K562 (cell line): Measurements from ENCODE around the gene CMIP. TPM values are rescaled to one million over a fixed set of nuclear protein-coding genes. Genes with fewer than 3 reads are reported as not detected.
A peak's percentile ranks its signal among the peaks of the same experiment; 100 is the strongest.

ENCODE experiments used
- BDP1 ChIP-seq: IDR thresholded peaks from 3 replicates; pipeline ENCODE4 v1.6.1; 2011; ENCODE audit not compliant: insufficient read length, insufficient read depth
- CBFB ChIP-seq: sonication (generic); formaldehyde crosslinking; IDR thresholded peaks from 2 replicates; pipeline ENCODE4 v1.4.0; 2020; ENCODE audit warnings: mild to moderate bottlenecking, missing genetic modification reagents
- LEF1 ChIP-seq: fragments of 450-650 bp; IDR thresholded peaks from 2 replicates; pipeline ENCODE4 v1.6.1; 2016; ENCODE audit warnings: mild to moderate bottlenecking
- MEIS2 ChIP-seq: fragments of 450-650 bp; IDR thresholded peaks from 2 replicates; pipeline ENCODE4 v1.6.1; 2014; ENCODE audit warnings: mild to moderate bottlenecking; ENCODE audit not compliant: partially characterized antibody
- MTA1 ChIP-seq: fragments of 450-650 bp; IDR thresholded peaks from 2 replicates; pipeline ENCODE4 v1.6.1; 2017; ENCODE audit warnings: borderline replicate concordance
- MXI1 ChIP-seq: IDR thresholded peaks from 2 replicates; pipeline ENCODE4 v1.6.1; 2011; ENCODE audit warnings: low read depth, mild to moderate bottlenecking, improper control_type of control experiment, low read length
- SRSF9 ChIP-seq: fragments of 200-400 bp; formaldehyde crosslinking; IDR thresholded peaks from 2 replicates; pipeline ENCODE4 v1.6.1; 2017; ENCODE audit warnings: low read depth, low read length, borderline replicate concordance
- TRIM28 ChIP-seq: fragments of 450-650 bp; IDR thresholded peaks from 2 replicates; pipeline ENCODE4 v1.6.1; 2017
- ZNF41 ChIP-seq: fragments of 250-450 bp; sonication (Bioruptor Pico); conservative IDR thresholded peaks from 2 replicates; pipeline ENCODE4 v1.4.0; 2020; ENCODE audit warnings: mild to moderate bottlenecking
- ZNF518B ChIP-seq: fragments of 250-450 bp; sonication (Bioruptor Pico); IDR thresholded peaks from 2 replicates; pipeline ENCODE4 v1.5.0; 2021; ENCODE audit warnings: mild to moderate bottlenecking, moderate library complexity
- ZNF695 ChIP-seq: fragments of 450-650 bp; formaldehyde crosslinking; IDR thresholded peaks from 2 replicates; pipeline ENCODE4 v1.4.0; 2020; ENCODE audit warnings: mild to moderate bottlenecking, moderate library complexity
- ZNF778 ChIP-seq: fragments of 450-650 bp; formaldehyde crosslinking; IDR thresholded peaks from 2 replicates; pipeline ENCODE4 v1.4.0; 2020; ENCODE audit warnings: mild to moderate bottlenecking, moderate library complexity
- polyA plus RNA-seq, 8 experiments: library from polyadenylated mRNA; depleted of rRNA in 4 of 8; stranded (reverse) in 5 of 8; unstranded in 3 of 8; fragments of >200 nt; fragmentation: Nextera tagmentation in 2 of 8; fragmentation: Illumina TruSeq in 1 of 8; extraction: Ambion mirVana in 2 of 8; extraction: Trizol in 1 of 8; gene quantifications; 2 replicates each; pipeline versions ENCODE4 v1.2.1 to v1.2.3, GENCODE V29; 2011 to 2014; ENCODE audit warnings: inconsistent platforms in 1 of 8, missing spikeins in 1 of 8
- total RNA-seq, 7 experiments: library from RNA; depleted of rRNA in 6 of 7; stranded (reverse); fragments of >200 nt in 6 of 7; fragmentation: Illumina TruSeq in 2 of 7; extraction: Trizol in 2 of 7; gene quantifications; 2 replicates each; pipeline versions ENCODE4 v1.2.1 to v1.2.3, GENCODE V29; 2011 to 2021; ENCODE audit warnings: low replicate concordance in 1 of 7
- TF ChIP-seq, protein P1 (sequence below): fragments of 200-800 bp; sonication (Bioruptor generic); IDR thresholded peaks from 2 replicates; pipeline ENCODE4 v1.6.1; 2017; ENCODE audit warnings: missing genetic modification characterization, missing compliant biosample characterization
- TF ChIP-seq, protein P2 (sequence below): IDR thresholded peaks from 2 replicates; pipeline ENCODE4 v1.6.1; 2016; ENCODE audit warnings: missing genetic modification characterization, missing compliant biosample characterization

The CMIP gene
- total and polyA plus RNA-seq, 9 of the 15 experiments (the other 6 are each of a cell fraction or from before 2014, with no cell fraction given) = 0.94 to 82.5 (median 10.3) TPM

DNA sequence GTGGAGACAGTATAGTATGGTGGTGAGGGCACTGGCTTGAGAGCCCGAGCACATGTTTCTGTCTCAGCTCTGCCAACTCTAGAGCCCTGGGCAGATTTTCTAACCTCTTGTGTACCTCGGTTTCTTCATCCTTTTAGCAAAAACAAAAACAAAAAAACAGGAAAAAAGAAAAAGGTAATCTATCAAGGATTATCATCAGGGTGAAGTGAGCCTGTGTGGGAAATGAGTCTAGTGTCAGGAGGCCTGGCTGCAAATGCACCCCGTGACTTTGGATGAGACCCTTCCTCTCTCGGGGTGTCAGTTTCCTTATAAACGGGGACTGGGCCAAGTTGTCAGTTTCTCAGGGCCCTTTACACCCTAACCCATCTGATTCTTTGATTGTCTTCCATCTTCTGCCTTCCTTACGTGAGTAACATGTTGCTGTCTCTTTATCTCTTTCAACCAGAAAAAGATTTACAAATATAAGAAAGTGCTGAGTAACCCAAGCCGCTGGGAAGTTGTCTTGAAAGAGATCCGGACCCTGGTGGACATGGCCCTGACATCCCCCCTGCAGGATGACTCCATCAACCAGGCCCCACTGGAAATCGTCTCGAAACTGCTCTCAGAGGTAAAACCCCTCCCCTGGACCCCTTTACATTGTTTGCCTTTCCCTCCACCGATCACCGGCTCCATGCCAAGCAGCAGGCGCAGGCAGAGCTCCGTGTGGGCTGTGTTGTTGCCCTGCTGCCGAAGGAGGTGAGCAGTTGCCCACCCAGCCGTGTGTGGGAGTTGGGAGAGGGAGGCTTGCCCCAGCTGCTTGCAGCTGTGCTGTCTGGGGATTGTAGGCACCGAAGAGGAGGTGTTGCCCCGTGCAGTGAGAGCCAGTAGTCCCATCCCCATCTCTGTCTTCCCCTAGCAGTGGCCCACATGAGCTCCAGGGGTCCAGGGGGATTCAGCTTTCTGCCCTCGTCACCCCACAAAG lies 207.4 kb downstream of the CMIP start (continued):
- TF ChIP-seq, protein P1, sequence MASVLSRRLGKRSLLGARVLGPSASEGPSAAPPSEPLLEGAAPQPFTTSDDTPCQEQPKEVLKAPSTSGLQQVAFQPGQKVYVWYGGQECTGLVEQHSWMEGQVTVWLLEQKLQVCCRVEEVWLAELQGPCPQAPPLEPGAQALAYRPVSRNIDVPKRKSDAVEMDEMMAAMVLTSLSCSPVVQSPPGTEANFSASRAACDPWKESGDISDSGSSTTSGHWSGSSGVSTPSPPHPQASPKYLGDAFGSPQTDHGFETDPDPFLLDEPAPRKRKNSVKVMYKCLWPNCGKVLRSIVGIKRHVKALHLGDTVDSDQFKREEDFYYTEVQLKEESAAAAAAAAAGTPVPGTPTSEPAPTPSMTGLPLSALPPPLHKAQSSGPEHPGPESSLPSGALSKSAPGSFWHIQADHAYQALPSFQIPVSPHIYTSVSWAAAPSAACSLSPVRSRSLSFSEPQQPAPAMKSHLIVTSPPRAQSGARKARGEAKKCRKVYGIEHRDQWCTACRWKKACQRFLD = peak; percentile 90
- TF ChIP-seq MXI1 = 0 out of 2 replicates have a peak, but pooled peaks have one; percentile 17
- TF ChIP-seq ZNF778 (CRISPR knock-in tag) = no peak
- TF ChIP-seq MEIS2 = peak; percentile 62
- TF ChIP-seq TRIM28 = peak; percentile 20; the same call in 1 of the 2 replicates
- TF ChIP-seq ZNF518B (CRISPR knock-in tag) = no peak
- TF ChIP-seq SRSF9 = no peak
- TF ChIP-seq MTA1 = 0 out of 2 replicates have a peak, but pooled peaks have one; percentile 47
- TF ChIP-seq ZNF41 (CRISPR knock-in tag) = no peak
- TF ChIP-seq ZNF695 (CRISPR knock-in tag) = no peak
- 0 out of 2 replicates have a peak, but pooled peaks have one; percentile 65 for TF ChIP-seq LEF1
- TF ChIP-seq CBFB (CRISPR knock-in tag) = no peak
- TF ChIP-seq BDP1 = no peak
- TF ChIP-seq, protein P2, sequence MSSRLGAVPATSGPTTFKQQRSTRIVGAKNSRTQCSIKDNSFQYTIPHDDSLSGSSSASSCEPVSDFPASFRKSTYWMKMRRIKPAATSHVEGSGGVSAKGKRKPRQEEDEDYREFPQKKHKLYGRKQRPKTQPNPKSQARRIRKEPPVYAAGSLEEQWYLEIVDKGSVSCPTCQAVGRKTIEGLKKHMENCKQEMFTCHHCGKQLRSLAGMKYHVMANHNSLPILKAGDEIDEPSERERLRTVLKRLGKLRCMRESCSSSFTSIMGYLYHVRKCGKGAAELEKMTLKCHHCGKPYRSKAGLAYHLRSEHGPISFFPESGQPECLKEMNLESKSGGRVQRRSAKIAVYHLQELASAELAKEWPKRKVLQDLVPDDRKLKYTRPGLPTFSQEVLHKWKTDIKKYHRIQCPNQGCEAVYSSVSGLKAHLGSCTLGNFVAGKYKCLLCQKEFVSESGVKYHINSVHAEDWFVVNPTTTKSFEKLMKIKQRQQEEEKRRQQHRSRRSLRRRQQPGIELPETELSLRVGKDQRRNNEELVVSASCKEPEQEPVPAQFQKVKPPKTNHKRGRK = no peak
